Kidney glomerular epithelial cell (primary cell): Measurements from ENCODE around the gene COBLL1.
"Not testable (repeated sequence)": the region's sequence is repeated elsewhere in the genome, so short reads cannot be mapped to it uniquely, and the experiment has no call there.

Source experiments
- DNase-seq: peaks from one replicate; lab custom pipeline; 2025; lab: John Stamatoyannopoulos, UW

COBLL1 gene

GRCh38 chr2:164786787-164787186, 54.8 kb downstream of the COBLL1 start:
- DNase-seq = no peak

- DNase-seq = peak; percentile 18
Observed at GRCh38 chr2:164785457-164785856, 56.2 kb downstream of the COBLL1 start.

GRCh38 chr2:164784376-164784775, 57.2 kb downstream of the COBLL1 start:
- no peak for DNase-seq

- no peak for DNase-seq
Observed at GRCh38 chr2:164782323-164782722, 59.3 kb downstream of the COBLL1 start.

GRCh38 chr2:164781394-164781793, 60.2 kb downstream of the COBLL1 start:
- DNase-seq = no peak

GRCh38 chr2:164780611-164781178, 60.9 kb downstream of the COBLL1 start:
- DNase-seq = no peak

- DNase-seq = no peak
Observed at GRCh38 chr2:164779383-164780057, 62.1 kb downstream of the COBLL1 start.

GRCh38 chr2:164778723-164779122, 62.9 kb downstream of the COBLL1 start:
- DNase-seq = no peak

GRCh38 chr2:164777847-164778461, 63.7 kb downstream of the COBLL1 start:
- no peak for DNase-seq

GRCh38 chr2:164773635-164774034, 68.0 kb downstream of the COBLL1 start:
- no peak for DNase-seq

- DNase-seq = no peak
Observed at GRCh38 chr2:164773091-164773490, 68.5 kb downstream of the COBLL1 start.

GRCh38 chr2:164771897-164772296, 69.7 kb downstream of the COBLL1 start:
- DNase-seq = no peak

GRCh38 chr2:164770421-164770916, 71.2 kb downstream of the COBLL1 start:
- DNase-seq = no peak

- no peak for DNase-seq
Observed at GRCh38 chr2:164766954-164767320, 74.7 kb downstream of the COBLL1 start.

- DNase-seq = no peak
Observed at GRCh38 chr2:164766216-164766953, 75.2 kb downstream of the COBLL1 start.

GRCh38 chr2:164764996-164765395, 76.6 kb downstream of the COBLL1 start:
- DNase-seq = no peak

- no peak for DNase-seq
Observed at GRCh38 chr2:164764474-164764873, 77.1 kb downstream of the COBLL1 start.

GRCh38 chr2:164763431-164763830, 78.2 kb downstream of the COBLL1 start:
- no peak for DNase-seq

GRCh38 chr2:164761737-164762460, 79.7 kb downstream of the COBLL1 start:
- no peak for DNase-seq

GRCh38 chr2:164761201-164761600, 80.4 kb downstream of the COBLL1 start:
- DNase-seq = not testable (repeated sequence)

GRCh38 chr2:164760179-164760578, 81.4 kb downstream of the COBLL1 start:
- no peak for DNase-seq
